SK-N-SH (cell line): ENCODE results near the gene SEMA3F.

ENCODE experiments used
- JUND ChIP-seq: IDR thresholded peaks from 2 replicates; pipeline ENCODE4 v1.4.0; 2012
- RXRA ChIP-seq: IDR thresholded peaks from 2 replicates; pipeline ENCODE4 v1.4.0; 2012; ENCODE audit warnings: low read depth, mild to moderate bottlenecking, borderline replicate concordance
- SIN3A ChIP-seq: IDR thresholded peaks from 2 replicates; pipeline ENCODE4 v1.6.1; 2012; ENCODE audit warnings: low read depth, mild to moderate bottlenecking, low read length, moderate library complexity, borderline replicate concordance
- TCF12 ChIP-seq: IDR thresholded peaks from 2 replicates; pipeline ENCODE4 v1.4.0; 2012
- TF ChIP-seq, protein P1 (sequence below): fragments of 200-600 bp; sonication (generic); IDR thresholded peaks from 2 replicates; pipeline ENCODE4 v1.6.1; 2017; ENCODE audit warnings: antibody characterized with exemption, mild to moderate bottlenecking, moderate library complexity
- TF ChIP-seq, protein P2 (sequence below): IDR thresholded peaks from 2 replicates; pipeline ENCODE4 v1.6.1; 2012; ENCODE audit warnings: mild to moderate bottlenecking, low read depth, low read length, moderate library complexity
- TF ChIP-seq, protein P3 (sequence below): IDR thresholded peaks from 2 replicates; pipeline ENCODE4 v1.4.0; 2012; ENCODE audit warnings: low read depth

GRCh38 chr3:50155891-50156290, 767 bp downstream of the SEMA3F start:
- TF ChIP-seq, protein P1, sequence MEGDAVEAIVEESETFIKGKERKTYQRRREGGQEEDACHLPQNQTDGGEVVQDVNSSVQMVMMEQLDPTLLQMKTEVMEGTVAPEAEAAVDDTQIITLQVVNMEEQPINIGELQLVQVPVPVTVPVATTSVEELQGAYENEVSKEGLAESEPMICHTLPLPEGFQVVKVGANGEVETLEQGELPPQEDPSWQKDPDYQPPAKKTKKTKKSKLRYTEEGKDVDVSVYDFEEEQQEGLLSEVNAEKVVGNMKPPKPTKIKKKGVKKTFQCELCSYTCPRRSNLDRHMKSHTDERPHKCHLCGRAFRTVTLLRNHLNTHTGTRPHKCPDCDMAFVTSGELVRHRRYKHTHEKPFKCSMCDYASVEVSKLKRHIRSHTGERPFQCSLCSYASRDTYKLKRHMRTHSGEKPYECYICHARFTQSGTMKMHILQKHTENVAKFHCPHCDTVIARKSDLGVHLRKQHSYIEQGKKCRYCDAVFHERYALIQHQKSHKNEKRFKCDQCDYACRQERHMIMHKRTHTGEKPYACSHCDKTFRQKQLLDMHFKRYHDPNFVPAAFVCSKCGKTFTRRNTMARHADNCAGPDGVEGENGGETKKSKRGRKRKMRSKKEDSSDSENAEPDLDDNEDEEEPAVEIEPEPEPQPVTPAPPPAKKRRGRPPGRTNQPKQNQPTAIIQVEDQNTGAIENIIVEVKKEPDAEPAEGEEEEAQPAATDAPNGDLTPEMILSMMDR: no peak
- TF ChIP-seq RXRA (no peak), JUND (no peak), TCF12 (no peak), SIN3A (no peak)
- TF ChIP-seq, protein P2, sequence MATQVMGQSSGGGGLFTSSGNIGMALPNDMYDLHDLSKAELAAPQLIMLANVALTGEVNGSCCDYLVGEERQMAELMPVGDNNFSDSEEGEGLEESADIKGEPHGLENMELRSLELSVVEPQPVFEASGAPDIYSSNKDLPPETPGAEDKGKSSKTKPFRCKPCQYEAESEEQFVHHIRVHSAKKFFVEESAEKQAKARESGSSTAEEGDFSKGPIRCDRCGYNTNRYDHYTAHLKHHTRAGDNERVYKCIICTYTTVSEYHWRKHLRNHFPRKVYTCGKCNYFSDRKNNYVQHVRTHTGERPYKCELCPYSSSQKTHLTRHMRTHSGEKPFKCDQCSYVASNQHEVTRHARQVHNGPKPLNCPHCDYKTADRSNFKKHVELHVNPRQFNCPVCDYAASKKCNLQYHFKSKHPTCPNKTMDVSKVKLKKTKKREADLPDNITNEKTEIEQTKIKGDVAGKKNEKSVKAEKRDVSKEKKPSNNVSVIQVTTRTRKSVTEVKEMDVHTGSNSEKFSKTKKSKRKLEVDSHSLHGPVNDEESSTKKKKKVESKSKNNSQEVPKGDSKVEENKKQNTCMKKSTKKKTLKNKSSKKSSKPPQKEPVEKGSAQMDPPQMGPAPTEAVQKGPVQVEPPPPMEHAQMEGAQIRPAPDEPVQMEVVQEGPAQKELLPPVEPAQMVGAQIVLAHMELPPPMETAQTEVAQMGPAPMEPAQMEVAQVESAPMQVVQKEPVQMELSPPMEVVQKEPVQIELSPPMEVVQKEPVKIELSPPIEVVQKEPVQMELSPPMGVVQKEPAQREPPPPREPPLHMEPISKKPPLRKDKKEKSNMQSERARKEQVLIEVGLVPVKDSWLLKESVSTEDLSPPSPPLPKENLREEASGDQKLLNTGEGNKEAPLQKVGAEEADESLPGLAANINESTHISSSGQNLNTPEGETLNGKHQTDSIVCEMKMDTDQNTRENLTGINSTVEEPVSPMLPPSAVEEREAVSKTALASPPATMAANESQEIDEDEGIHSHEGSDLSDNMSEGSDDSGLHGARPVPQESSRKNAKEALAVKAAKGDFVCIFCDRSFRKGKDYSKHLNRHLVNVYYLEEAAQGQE: no peak
- TF ChIP-seq, protein P3, sequence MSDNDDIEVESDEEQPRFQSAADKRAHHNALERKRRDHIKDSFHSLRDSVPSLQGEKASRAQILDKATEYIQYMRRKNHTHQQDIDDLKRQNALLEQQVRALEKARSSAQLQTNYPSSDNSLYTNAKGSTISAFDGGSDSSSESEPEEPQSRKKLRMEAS: no peak
